Stomach (tissue), 4 donors: ENCODE results near the gene CHURC1.

Source experiments
- EP300 ChIP-seq: sonication (generic); formaldehyde crosslinking; IDR thresholded peaks from one replicate; pipeline ENCODE4 v1.6.1; 2017; ENCODE audit warnings: antibody characterized with exemption
- POLR2A ChIP-seq, 4 donors: fragments of 450-650 bp; IDR thresholded peaks; one replicate each; pipeline ENCODE4 v1.6.1; 2016; ENCODE audit warnings: antibody characterized with exemption in 4 of 4, control low read depth in 2 of 4, mild to moderate bottlenecking in 1 of 4, moderate library complexity in 1 of 4
- POLR2AphosphoS5 ChIP-seq, 3 donors: sonication (generic); formaldehyde crosslinking; IDR thresholded peaks; one replicate each; pipeline ENCODE4 v1.6.1; 2016; ENCODE audit warnings: antibody characterized with exemption in 3 of 3
- TF ChIP-seq, protein P1 (sequence below), 7 experiments: fragments of 450-650 bp in 4 of 7; fragments of 200-600 bp in 3 of 7; sonication (generic) in 3 of 7; IDR thresholded peaks; one replicate each; pipeline ENCODE4 v1.5.1; 2016 to 2019; ENCODE audit warnings: antibody characterized with exemption in 7 of 7, control low read depth in 2 of 7, mild to moderate bottlenecking in 1 of 7

DNA sequence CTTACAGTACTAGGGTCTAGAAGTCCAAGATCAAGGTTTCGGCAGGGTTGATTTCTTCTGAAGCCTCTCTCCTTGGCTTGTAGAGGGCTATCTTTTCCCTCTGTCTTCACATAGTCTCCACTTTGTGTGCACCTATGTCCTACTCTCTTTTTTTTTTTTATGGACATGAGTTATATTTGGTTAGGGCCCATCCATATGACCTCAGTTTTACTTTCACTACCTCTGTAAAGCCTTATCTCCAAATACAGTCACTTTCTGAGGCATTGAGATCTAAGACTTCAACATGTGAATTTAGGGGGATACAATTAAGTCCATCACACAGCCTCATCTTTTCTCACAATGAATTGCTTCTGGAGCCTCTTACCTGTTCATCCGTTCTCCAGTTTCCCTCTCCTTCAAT is 28.7 kb upstream of the CHURC1 start:
- TF ChIP-seq, protein P1, sequence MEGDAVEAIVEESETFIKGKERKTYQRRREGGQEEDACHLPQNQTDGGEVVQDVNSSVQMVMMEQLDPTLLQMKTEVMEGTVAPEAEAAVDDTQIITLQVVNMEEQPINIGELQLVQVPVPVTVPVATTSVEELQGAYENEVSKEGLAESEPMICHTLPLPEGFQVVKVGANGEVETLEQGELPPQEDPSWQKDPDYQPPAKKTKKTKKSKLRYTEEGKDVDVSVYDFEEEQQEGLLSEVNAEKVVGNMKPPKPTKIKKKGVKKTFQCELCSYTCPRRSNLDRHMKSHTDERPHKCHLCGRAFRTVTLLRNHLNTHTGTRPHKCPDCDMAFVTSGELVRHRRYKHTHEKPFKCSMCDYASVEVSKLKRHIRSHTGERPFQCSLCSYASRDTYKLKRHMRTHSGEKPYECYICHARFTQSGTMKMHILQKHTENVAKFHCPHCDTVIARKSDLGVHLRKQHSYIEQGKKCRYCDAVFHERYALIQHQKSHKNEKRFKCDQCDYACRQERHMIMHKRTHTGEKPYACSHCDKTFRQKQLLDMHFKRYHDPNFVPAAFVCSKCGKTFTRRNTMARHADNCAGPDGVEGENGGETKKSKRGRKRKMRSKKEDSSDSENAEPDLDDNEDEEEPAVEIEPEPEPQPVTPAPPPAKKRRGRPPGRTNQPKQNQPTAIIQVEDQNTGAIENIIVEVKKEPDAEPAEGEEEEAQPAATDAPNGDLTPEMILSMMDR (IDR thresholded peaks at IDR 0.05): no peak
- TF ChIP-seq POLR2A (IDR thresholded peaks at IDR 0.05) (no peak), POLR2AphosphoS5 (IDR thresholded peaks at IDR 0.05) (no peak), EP300 (no peak)
